SHP77 (cell line): ENCODE results near the gene IMPG2.

Experiments
- DNase-seq, 2 experiments: peaks; one replicate each; lab custom pipeline; 2025; lab: John Stamatoyannopoulos, UW

Gene IMPG2

DNA sequence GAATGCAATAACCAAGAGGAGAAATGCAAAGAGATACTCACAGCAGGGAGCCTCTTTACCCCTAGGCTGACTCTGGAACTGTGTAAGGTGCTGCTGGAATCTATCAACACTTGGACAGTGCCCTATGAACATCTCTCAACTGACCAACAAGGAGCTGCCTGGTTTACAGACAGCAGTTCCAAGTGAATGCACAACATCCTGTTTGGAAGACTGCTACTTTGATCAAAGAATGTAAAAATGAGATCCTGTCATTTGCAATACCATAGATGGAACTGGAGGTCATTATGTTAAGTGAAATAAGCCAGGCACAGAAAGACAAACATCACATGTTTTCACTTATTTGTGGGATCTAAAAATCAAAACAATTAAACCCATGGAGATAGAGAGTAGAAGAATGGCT is 136.3 kb downstream of the IMPG2 start:
- no peak for DNase-seq

DNA sequence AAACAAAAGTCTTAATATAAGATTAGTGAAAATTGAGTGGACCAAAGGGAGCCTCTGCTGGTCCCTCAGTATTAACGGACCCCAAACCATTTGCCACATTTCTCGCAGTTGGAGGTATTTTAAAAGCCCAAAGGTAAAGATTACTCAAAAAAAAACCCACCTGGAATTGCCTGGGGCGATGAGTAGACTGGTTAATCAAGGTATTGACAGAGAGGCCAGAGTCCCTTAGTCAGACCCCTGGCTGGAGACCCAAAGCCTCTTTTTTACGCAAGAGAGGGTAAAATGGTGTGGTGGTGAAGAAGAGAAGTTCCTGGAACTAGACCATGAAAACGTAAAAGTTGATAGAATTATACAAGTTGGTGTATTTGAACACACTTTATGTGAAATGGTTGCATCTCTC is 137.2 kb downstream of the IMPG2 start:
- DNase-seq = no peak

DNA sequence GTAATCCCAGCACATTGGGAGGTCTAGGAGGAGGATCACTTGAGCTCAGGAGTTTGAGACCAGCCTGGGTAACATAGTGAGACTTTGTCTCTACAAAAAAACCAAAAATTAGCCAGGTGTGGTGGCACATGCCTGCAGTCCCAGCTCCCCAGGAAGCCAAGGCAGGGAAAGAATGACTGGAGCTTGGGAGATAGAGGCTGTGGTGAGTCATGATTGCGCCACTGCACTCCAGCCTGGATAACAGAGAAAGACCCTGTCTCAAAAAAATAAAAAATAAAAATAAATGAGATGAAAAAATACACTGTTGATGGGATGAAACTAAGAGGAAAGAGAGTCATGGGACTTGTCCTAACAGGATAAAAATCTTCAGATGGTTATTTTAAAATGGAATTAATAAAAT is 137.6 kb downstream of the IMPG2 start:
- no peak for DNase-seq

DNA sequence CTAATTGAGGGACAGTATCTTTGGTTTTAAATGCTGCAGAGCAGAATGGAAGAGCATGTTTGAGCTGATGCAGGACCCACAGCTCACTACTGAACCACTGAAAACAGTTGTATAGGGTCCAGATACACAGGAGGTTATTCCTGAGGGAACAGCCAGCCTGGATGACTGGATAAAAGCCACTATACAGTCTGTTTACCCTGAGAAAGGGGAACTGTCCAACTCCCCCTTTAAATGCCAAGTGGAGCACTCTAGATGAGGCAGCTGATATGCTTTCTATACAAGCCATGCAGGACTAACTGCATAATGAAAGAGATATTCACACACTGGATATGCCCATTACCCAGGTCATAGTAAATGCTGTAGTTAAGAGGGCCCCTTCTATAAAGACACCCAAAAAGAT is 138.6 kb downstream of the IMPG2 start:
- no peak for DNase-seq

DNA sequence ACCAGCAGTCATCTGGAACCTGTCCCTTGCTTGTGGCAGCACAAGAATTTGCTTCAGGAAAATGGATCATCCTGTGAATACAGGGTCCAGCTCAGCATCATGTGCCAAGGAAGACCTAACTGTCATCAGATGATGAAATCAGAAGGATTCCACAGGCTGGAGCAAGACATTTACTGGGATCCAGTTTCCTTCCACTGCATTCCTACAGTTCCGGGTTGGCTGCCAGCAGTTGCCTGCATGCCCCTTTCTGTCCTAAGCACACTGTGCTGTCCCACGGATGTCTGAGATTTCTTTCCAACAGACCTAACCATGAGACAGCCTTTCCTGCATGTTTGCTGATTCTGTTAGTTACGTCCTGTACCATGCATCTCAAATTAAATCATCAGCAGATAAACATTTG is 140.7 kb downstream of the IMPG2 start:
- DNase-seq = no peak

DNA sequence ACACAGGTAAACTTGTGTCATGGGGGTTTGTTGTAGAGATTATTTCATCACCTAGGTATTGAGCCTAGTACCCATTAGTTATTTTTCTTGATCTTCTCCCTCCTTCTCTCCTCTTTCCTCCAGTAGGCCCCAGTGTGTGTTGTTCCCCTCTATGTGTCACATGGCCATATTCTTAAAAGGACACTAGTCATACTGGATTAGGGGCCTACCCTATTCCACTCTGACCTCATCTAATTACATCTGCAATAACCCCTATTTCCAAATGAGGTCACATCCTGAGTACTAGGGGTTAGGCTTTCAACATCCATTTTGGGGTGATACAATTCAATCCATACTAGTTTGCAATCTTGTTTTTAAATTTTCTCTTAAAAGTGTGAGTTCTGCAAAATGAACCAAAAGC is 142.8 kb downstream of the IMPG2 start:
- no peak for DNase-seq
